HG02642 (cell line): Measurements from ENCODE around the gene RAB37.

ENCODE experiments used
- ATAC-seq: cut with Tn5 transposase; IDR thresholded peaks from one replicate; pipeline ENCODE4 v1.9.1; 2021; ENCODE audit warnings: mild to moderate bottlenecking; ENCODE audit not compliant: unreplicated experiment, poor library complexity

RAB37 gene

GRCh38 chr17:74744349-74744713 lies 7.3 kb downstream of the RAB37 start:
- no peak for ATAC-seq

- no peak for ATAC-seq
Observed at GRCh38 chr17:74744714-74745547, 7.9 kb downstream of the RAB37 start.

GRCh38 chr17:74745548-74746177 lies 8.6 kb downstream of the RAB37 start:
- ATAC-seq = no peak

GRCh38 chr17:74746376-74746775 lies 9.3 kb downstream of the RAB37 start:
- no peak for ATAC-seq

- no peak for ATAC-seq
Observed at GRCh38 chr17:74746922-74747321, 9.9 kb downstream of the RAB37 start.

GRCh38 chr17:74748279-74748528 lies 11.1 kb downstream of the RAB37 start:
- no peak for ATAC-seq

- peak; percentile 89 for ATAC-seq
Observed at GRCh38 chr17:74748529-74749278, 11.6 kb downstream of the RAB37 start, which contains the start of gene NHERF1. TSS of gene NHERF1 (plus strand) at chr17:74748628. CDS start at chr17:74748847, 219 bp downstream.

- ATAC-seq = peak; percentile 3
Observed at GRCh38 chr17:74749279-74750038, 12.4 kb downstream of the RAB37 start.

- ATAC-seq = no peak
Observed at GRCh38 chr17:74750039-74750326, 12.9 kb downstream of the RAB37 start.

- ATAC-seq = no peak
Observed at GRCh38 chr17:74750327-74751069, 13.4 kb downstream of the RAB37 start.

GRCh38 chr17:74752415-74752814 lies 15.4 kb downstream of the RAB37 start:
- no peak for ATAC-seq

- no peak for ATAC-seq
Observed at GRCh38 chr17:74752822-74753401, 15.9 kb downstream of the RAB37 start.

- no peak for ATAC-seq
Observed at GRCh38 chr17:74754832-74755231, 17.8 kb downstream of the RAB37 start.

GRCh38 chr17:74755533-74755932 lies 18.5 kb downstream of the RAB37 start:
- ATAC-seq = no peak

- ATAC-seq = no peak
Observed at GRCh38 chr17:74756891-74757290, 19.8 kb downstream of the RAB37 start.

- ATAC-seq = no peak
Observed at GRCh38 chr17:74757502-74757901, 20.4 kb downstream of the RAB37 start.

GRCh38 chr17:74757931-74758847 lies 21.1 kb downstream of the RAB37 start:
- no peak for ATAC-seq

GRCh38 chr17:74758848-74759168 lies 21.8 kb downstream of the RAB37 start:
- peak; percentile 23 for ATAC-seq

GRCh38 chr17:74759243-74759801 lies 22.3 kb downstream of the RAB37 start:
- ATAC-seq = peak; percentile 65
